AG09309 (cell line): ENCODE data around the gene DPH7.
"Not testable (repeated sequence)": the region's sequence is repeated elsewhere in the genome, so short reads cannot be mapped to it uniquely, and the experiment has no call there.

Experiments
- DNase-seq: peaks from one replicate; pipeline ENCODE4 v3.0.0-alpha.2; 2010; ENCODE audit warnings: low read depth
- H3K4me3 ChIP-seq: 2 replicates; pipeline ENCODE4 v1.5.1; 2011; ENCODE audit warnings: mild to moderate bottlenecking, low read depth, low read length, moderate library complexity; ENCODE audit not compliant: control insufficient read depth
- TF ChIP-seq, protein P1 (sequence below): IDR thresholded peaks from 2 replicates; pipeline ENCODE4 v1.5.1; 2011; ENCODE audit warnings: mild to moderate bottlenecking, low read depth, low read length, inconsistent platforms; ENCODE audit not compliant: insufficient read depth, control insufficient read depth; ENCODE audit errors: missing control alignments

DPH7 gene

GRCh38 chr9:137606005-137606621, 27.4 kb upstream of the DPH7 start:
- DNase-seq = no peak

DNA sequence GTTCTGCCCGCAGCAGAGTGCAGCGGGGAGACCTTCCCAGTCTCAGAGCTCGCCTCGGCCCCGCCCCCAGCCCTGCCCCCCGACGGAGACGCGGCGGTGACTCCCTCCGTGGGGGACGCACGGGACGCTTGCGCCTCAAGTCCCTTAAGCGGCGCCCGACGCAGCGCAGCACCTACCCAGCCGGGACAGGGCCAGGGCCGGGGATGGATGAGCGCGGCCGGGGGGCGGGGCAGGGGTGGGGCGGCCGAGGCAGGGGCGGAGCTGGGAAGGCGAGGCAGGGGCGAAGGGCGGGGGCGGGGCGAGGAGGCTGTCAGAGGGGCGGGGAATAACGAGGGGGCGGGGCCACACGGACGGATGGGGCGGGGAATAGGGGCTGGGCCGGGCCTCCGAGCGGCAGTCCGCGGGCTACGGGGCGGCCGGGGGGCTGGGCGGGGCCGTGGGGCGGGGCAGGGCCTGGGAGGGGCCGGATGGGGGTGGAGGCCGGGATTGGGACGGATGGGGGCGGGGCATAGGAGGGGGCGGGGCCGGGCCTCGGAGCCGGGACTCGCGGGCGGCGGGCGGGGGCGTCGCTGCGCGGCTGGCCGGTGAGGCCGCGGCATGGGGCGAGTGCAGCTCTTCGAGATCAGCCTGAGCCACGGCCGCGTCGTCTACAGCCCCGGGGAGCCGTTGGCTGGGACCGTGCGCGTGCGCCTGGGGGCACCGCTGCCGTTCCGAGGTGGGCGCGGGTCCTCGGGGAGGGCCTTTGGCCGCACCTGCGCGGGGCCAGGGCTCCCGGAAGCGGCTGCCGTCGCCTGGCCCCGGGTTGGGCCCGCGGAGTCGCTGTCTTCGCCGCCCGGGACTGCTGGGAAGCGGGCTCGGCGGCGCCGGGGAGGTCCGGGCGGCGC, 26.6 kb upstream of the DPH7 start, which contains the start of gene ARRDC1:
Gene ARRDC1 (plus strand): TSS at position 566 of the 884 bp plus-strand sequence. CDS start 32 bp downstream, at position 598.
- peak; percentile 21 for DNase-seq
- peak within 1 kb of the TSS; percentile 58 for H3K4me3 ChIP-seq
- TF ChIP-seq, protein P1, sequence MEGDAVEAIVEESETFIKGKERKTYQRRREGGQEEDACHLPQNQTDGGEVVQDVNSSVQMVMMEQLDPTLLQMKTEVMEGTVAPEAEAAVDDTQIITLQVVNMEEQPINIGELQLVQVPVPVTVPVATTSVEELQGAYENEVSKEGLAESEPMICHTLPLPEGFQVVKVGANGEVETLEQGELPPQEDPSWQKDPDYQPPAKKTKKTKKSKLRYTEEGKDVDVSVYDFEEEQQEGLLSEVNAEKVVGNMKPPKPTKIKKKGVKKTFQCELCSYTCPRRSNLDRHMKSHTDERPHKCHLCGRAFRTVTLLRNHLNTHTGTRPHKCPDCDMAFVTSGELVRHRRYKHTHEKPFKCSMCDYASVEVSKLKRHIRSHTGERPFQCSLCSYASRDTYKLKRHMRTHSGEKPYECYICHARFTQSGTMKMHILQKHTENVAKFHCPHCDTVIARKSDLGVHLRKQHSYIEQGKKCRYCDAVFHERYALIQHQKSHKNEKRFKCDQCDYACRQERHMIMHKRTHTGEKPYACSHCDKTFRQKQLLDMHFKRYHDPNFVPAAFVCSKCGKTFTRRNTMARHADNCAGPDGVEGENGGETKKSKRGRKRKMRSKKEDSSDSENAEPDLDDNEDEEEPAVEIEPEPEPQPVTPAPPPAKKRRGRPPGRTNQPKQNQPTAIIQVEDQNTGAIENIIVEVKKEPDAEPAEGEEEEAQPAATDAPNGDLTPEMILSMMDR = no peak

More at GRCh38 chr9:137606005-137606621, 27.4 kb upstream of the DPH7 start:
- peak overlapping the region; percentile 52 for H3K4me3 ChIP-seq
- TF ChIP-seq, protein P1 = no peak

- no peak for DNase-seq
- TF ChIP-seq, protein P1 = no peak
- H3K4me3 ChIP-seq = peak overlapping the region; percentile 58
Measured at GRCh38 chr9:137604345-137605086, 25.8 kb upstream of the DPH7 start.

GRCh38 chr9:137603879-137604278, 25.2 kb upstream of the DPH7 start:
- no peak for DNase-seq
- no peak overlapping the region for H3K4me3 ChIP-seq
- TF ChIP-seq, protein P1 = no peak

DNA sequence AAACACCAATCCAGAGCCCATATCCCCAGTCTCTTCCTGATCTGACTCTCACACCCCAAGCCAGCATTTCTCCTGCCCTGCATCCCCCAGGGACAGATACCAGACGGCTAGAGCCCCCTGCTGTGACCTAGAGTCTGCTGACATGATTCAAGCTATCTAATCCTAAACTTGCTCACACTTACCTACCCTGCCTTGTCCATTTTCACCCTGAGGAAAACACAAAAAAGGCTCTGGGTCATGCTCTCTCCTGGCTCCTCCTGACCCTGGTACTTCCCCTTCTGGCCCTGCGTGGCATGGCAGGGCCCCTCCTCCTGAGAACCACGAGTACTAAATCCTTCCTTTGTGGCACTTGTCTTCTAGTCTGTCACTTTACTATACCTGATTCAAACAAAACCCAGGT, 23.9 kb upstream of the DPH7 start:
- no peak overlapping the region for H3K4me3 ChIP-seq
- TF ChIP-seq, protein P1 = no peak
- no peak for DNase-seq

GRCh38 chr9:137598943-137599342, 20.2 kb upstream of the DPH7 start:
- TF ChIP-seq, protein P1 = no peak
- no peak for DNase-seq
- H3K4me3 ChIP-seq = no peak overlapping the region

GRCh38 chr9:137596577-137596976, 17.9 kb upstream of the DPH7 start:
- not testable (repeated sequence) for H3K4me3 ChIP-seq, DNase-seq
